Stimulated activated CD4-positive, alpha-beta T cell treated with anti-CD3 and anti-CD28 coated beads, Interleukin-2, amount 100 ng/mL, for 24 hours (primary cell): Measurements from ENCODE around the gene PTPN4.
"Not testable (repeated sequence)": the region's sequence is repeated elsewhere in the genome, so short reads cannot be mapped to it uniquely, and the experiment has no call there.

Source experiments
- DNase-seq, 2 donors: peaks; one replicate each; pipeline ENCODE4 v3.0.0-alpha.2; 2020

PTPN4 gene

DNA sequence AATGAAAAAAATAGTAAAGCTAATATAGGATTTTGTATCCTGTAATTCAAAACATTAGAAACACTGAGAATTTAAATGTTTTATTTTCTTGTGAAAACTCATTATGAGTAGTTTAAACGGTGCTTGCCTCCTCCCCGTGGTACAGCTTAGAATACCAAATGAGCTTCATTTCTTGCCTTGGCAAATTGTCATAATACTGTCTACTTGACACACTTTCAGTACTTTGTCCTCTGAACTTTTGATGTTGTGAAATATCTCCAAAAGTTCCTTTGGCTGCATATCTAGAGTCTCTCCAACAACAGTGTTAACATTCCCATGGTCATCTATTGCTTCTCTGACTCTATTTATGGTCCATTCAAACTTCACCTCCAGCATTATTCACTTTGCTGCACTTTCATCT, 191.2 kb downstream of the PTPN4 start:
- DNase-seq = no peak

DNA sequence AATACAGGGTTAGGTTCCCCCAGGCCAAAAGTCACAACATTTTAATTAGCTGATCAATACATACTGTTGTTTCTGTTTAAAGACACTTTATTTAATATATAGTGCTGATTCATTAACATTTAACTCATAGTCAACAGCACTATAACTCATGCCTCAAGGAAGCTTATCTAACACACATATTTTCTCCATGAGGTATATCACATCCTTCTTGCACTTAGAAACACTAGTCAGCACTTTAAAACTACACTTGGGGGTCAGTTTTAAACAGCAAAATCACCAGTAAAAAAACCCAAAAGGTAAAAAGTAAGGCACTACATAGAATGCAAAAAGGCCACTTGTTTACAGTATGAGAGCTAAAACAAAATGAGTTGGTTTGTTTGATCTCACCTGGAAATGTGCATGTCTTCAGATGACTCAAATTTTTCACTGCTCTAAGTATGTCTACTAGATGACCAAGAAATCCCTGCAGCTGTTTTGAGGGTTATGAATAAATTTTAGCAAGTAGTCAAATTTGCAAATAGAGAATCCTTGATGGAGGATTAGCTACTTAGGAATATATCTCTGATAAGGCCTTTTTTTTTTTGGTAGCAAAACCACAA, 199.0 kb downstream of the PTPN4 start:
- DNase-seq = no peak

DNA sequence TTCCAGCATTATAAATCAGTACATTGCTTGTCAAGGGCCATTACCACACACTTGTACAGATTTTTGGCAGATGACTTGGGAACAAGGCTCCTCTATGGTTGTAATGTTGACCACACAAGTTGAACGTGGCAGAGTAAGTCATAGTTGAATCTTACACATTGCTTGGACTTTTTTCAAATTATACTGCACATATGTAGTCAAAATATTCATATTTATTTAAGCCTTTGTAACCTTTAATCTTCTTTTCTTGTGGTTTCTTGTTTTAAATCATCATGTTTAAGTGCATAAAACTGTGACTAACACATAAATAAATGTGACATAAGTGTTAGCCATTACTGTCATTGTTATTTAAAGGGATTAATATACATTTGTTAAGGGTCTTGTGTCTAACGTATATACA, 201.1 kb downstream of the PTPN4 start:
- DNase-seq = no peak

DNA sequence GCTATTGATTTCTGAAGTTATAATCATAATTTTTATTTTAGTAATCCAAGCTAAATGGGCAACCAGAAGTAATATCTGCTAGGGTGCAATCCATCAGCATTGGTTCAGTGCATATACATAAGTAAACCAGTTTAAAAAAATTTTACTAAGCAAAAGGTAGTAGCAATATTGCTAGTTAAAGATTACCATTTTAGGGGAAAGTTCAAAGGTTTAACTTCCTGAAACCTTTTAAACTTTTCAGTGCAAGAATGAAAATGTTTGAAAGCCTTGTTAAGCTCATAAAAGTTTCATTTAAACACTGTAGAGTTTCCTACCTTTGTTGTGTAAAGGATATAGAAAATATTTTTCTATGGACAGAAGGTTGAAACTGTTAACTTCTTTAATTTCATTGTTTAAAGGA, 222.2 kb downstream of the PTPN4 start:
- no peak for DNase-seq

DNA sequence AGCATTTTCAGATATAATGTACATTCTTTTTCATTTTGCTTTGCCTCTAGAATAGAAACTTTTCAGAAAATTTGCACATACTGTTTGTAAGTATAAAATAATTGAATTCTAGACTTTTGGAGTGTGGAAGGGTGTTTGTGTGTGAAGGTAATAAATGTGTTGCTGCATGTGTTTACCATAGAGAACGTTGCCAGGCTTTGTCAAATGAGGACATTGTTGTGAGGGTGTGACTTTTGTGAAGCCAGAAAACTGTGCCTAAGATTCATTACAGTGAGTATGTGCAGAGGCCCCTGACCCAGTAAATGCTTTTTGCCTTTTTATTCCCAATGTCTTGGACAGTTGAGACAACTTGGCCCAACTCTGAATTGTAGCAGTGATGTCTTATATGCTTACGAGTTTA, 222.8 kb downstream of the PTPN4 start:
- no peak for DNase-seq

DNA sequence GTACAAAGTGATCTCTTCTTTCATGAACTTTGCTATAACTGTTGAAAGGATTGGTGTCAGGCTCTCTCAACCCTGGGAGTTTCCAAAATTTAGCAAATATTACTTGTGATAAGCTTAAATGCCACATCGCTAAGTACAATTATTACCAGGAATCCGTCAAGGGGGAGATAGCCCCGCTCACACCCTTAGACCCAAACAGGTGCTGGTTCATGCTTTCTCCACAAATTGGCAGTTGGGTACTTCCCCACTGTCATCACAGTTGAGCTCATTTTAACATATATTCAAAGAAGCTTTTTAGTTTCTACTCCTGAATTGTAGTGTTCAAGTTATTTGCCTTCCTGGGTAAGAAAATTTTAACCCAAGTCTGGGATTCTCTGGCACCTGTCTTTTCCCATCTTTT, 223.4 kb downstream of the PTPN4 start:
- DNase-seq = no peak

DNA sequence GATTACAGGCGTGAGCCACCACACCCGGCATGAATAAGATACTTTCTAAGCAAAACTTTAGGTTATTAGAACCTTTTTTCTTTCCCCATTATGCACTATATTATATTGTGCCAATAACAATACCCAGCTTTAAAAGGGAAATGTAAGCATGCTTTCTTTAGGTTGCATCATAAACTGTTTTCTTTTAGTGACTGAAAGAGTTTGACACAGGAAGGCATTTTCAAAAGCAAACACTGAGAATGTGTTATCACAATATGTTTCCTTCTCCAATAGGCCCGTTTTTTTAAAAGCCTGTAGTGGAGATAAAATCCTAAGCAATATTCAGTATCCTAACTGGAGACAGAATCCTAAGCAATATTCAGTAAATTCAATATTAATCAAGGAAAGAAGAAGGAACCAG, 236.4 kb downstream of the PTPN4 start:
- DNase-seq = no peak

DNA sequence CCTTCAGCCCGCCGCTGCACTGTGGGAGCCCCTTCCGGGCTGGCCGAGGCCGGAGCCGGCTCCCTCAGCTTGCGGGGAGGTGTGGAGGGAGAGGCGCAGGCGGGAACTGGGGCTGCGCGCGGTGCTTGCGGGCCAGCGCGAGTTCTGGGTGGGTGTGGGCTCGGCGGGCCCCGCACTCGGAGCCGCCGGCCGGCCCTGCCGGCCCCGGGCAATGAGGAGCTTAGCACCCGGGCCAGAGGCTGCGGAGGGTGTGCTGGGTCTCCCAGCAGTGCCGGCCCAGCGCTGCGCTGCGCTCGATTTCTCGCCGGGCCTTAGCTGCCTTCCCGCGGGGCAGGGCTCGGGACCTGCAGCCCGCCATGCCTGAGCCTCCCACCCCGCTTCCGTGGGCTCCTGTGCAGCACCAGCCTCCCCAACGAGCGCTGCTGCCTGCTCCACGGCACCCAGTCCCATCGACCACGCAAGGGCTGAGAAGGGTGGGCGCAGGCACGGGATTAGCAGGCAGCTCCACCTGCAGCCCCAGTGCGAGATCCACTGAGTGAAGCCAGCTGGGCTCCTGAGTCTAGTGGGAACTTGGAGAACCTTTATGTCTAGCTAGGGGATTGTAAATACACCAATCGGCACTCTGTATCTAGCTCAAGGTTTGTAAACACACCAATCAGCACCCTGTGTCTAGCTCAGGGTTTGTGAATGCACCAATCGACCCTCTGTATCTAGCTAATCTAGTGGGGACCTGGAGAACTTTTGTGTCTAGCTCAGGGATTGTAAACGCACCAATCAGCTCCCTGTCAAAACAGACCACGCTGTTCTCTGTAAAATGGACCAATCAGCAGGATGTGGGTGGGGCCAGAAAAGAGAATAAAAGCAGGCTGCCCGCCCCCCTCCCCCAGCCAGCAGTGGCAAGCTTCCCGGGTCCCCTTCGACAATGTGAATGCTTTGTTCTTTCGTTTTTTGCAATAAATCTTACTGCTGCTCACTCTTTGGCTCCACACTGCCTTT, 237.5 kb downstream of the PTPN4 start:
- DNase-seq = not testable (repeated sequence)

DNA sequence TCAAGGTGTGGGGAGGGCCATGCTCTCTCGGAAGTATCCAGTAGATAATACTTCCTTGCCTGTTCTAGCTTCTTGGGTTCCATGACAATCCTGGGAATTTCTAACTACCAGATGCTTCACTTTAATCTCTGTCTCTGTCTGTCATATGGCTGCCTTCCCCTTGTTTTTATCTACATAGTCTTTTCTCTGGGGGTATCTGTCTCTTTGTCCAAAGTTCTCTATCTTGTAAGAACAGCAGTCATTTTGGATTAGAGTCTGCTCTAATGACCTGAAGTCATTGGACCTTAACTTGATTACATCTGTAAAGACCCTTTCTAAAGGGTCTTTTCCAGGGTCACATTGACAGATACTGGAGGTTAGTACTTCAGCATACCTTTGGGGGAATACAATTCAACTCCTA, 241.7 kb downstream of the PTPN4 start:
- no peak for DNase-seq

DNA sequence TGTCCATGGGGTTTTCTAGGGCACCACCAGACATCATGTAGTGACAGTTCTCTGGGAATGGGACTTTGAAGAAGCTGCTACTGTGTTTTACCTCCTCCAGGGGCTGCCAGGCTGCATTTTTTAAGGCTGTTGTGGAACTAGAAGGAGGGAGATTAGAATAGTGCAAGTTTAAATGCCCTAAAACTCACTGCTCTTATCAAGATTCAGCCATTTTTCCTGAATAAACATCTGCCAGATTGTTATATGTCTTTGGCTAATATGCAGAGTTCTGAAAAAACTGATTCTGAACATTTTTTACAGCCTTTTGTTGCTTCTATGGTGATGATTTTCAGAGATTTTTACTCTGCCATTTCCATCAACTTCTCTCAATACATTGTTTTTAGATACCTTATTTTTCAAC, 244.5 kb downstream of the PTPN4 start:
- DNase-seq = no peak

DNA sequence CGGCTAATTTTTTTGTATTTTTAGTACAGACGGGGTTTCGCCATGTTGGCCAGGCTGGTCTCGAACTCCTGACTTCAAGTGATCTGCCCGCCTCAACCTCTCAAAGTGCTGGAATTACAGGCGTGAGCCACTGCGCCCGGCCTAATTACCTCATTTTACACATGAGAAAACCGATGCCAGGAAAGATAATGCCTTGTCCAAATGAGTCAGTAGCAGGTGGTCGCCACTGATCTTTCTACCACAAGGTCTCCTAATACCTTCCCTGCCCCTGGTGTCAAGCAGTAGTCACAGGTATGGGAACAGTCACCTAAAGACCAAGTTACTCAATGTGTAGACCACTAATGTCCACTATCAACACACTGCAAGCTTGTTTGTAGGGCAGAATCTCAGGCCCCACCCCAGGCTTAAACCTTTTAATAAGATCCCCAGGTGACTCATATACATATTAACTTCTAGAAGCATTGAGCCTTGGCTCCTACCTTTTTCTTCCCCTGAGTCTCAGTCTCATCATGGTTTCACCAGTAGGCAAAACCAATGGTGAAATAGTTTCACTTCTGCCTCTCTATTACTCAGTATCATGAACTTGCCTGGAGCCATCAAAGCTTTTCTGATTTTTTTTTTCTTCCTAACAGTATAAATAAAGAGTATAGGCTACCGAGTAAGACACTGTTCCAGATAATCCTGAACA, 246.3 kb downstream of the PTPN4 start:
- DNase-seq = no peak

DNA sequence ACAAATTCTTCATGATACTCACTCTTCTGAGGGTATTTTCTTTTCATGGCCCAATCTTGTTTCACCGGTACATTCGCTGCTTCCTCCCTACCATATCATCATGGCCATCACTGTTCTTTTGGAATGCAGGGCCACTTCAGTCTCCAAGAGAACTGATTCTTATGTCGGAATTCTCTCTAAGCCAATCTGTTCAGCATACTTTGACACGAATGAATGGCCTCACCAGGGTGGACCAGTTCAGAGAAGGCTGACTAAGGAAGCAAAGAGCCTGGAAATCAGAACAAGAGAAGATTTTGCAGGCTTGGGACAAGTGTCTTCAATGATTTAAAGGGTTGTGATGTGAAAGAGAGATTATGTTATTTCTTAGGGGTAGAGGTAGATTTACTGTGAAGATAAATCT, 248.1 kb downstream of the PTPN4 start:
- no peak for DNase-seq

DNA sequence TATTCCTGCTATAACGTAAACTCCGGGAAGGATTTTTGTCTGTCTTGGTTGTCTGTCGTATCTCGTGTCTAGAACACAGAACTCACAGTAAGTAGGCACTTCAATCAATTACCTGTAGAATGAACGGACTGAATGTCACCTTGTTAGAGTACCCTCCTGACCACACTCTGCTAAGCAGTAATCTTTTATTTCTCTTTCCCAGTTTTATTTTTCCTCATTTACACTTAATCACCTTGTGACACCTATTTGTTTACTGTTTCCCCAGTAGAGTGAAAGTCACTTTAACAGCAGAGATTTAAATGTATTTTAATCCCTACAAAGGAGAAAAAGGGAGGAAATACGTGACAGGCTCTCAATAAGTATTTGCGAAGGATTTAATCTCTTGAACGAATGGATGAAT, 252.6 kb downstream of the PTPN4 start:
- no peak for DNase-seq

DNA sequence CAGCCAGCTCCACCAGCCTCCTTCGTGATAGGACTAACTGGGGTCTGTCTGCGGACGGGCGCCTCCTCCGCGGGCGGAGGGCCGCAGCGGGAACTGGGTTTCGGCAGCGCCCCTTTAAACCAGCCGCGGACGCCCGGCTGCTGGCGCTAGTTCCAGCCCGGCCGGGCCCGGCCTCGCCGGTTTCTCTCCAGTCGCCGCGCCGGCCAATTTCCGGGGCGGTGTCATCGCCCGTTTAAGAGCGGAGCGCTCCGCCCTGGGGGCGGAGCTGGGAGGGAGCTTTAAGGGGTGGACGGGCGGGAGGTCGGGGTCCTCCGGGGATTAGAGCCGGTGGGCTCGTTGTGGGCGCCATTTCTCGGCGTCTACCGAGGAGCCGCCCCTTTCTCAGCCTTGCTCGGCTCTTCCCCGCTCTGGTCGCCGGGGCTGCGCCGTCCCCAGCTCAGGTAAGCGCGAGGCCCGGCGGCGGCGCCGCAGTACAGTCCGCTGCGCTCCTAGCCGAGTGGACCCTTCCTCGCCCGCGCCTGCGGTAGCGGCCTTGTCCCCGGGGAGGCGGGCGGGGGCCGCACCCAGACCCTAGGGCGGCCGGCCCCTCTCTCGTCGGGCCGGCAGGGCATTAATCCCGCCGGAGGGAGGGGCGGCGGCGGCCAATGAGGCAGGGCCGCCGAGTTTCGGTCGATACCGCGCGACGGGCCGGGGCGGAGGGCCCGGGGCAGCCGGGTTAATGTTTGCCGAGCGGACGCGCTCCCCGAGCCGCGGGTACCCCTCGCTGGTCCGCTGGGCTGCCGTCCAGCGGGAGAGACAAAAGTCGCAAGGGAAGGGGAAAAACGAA, 253.3 kb downstream of the PTPN4 start, which contains the start of gene EPB41L5:
EPB41L5 (plus strand) TSS at position 307 of the 826 bp plus-strand sequence. CDS start 6,008 bp downstream, outside the sequence.
- DNase-seq = peak; percentile 82 to 88

DNA sequence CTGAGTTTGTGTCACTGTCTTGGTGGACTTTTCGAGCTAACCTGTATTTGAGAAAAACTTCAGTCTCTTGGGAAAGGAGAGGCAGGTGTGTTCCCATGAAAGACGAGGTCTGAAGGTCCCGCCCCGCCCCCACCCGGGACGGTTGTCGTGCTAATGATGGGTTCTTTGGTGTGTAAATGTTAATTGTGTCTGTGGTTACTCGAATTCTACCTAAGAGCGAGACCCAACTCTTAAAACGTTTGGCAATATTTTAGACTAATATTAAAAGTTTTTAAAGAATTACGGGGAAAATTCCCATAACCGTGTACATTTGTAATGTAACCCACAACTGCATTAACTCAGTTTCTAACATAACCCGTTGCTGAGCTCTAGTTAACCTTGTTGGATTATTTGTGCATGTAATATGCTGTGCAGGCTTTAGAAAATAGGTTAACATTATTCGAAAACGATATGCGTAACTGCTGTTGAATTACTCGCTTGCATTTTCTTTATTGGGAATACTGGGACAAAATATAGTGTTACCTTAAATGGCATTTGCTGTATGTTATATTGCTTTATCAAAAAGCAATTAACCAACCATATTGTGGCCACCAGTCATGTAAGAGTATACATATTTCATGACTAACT, 254.0 kb downstream of the PTPN4 start:
- peak; percentile 21 to 24 for DNase-seq

DNA sequence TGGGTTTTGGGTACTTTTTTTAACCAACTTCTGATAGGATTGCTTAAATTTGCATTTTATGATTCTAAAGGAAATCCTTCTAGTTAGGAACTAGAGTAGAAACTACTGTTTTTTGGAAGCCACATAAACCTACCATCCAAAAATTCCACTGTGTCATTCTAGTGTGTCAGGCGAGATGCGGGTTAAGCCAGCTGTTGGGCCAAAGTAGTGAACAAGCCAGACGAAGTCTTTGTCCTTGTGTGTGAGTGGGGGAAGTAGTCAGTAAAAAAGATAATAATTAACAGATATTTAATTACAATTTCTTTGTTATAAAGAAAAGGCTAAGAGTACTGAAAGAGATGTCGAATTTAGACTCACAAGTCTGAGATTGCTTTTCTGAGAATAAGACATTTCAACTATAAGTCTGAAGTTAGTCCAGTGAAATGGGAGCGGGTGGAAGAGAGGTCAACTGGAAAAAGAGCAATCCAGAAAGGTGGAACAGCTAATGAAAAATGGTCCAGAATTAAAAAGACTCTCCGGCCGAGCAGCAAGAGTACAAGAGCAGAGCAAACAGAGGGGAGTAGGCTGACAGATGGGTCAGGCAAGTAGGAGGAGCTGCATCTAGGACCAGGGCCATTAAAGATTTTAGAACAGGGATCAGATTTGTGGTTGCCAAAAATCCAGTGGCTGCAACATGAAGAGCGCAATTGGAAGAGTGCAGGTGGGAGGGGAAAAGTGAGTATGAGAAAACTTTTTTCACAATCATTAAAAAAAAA, 254.7 kb downstream of the PTPN4 start:
- DNase-seq = no peak

DNA sequence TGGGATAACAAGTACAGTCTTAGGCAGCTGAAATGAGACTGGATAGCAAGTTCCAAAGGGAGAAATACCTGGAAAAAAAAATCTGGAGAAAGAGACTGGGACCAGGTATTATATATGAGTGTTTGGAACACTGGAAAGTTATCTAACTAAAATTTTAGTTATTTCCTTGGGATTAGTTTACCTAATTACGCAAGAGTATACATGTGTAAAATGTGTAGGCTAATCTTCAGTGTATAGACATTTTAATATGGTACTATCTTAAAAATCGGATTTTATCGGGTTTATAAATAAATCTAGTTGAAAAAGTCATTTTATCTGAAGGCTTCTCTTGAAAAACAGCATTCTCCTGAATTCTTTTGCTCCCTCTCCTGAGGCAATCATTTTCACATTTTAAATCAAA, 257.1 kb downstream of the PTPN4 start:
- DNase-seq = no peak

DNA sequence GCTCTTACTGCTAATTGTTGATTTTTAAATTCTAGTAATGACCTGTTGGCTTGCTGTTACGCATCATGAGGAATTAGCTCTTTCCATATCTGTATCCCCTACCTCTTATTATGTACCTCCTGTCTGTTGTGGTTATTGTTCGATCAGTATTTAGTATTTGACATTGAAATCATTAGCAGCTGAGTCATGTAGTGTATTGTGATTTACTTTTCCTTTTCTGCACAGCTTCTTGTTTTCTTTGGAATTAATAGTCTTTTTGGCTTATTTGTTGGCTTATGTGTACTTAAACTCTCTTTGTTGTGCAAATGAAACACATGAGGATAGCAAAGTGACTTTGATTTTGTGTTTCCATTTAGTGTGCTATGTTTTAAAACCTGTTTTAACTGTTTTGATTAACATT, 257.5 kb downstream of the PTPN4 start:
- DNase-seq = no peak

DNA sequence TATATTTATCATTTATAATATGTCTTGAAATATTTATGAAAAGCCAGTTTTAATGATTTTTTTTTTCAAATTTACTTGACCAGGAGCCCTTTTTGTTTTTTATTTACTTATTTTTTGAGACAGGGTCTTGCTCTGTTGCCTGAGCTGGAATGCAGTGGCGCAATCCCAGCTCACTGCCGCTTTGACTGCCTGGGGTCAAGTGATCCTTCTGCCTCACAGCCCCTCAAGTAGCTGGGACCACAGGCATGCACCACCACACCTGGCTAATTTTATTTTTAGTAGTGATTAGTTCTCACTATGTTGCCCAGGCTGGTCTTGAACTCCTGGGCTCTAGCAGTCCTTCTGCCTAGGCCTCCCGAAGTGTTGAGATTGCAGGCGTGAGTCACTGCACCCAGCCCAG, 258.8 kb downstream of the PTPN4 start:
- DNase-seq = no peak

DNA sequence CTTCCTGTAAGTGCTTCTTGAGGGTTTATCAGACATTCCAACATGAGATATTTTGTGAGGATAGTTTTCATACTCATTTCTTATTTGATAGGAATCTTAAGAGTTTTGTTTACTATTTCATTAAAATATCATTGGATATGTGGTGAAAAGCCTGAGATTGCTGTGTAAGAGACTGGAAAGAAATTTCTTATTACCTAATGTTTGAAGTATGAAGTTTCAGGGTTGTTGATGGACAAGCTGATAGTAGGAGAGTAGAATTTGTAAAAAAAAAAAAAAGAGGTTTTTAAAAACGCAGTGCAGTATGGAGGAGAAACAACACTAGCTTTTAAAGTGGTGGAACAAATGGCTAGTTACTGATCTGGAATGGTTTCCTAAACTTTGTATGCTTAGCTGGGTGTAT, 260.8 kb downstream of the PTPN4 start:
- no peak for DNase-seq

DNA sequence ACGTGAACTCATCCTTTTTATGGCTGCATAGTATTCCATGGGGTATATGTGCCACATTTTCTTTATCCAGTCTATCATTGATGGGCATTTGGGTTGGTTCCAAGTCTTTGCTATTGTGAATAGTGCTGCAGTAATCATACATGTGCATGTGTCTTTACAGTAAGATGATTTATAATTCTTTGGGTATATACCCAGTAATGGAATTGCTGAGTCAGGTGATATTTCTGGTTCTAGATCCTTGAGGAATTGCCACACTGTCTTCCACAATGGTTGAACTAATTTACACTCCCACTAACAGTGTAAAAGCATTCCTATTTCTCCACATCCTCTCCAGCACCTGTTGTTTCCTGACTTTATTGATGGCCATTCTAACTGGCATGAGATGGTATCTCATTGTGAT, 262.8 kb downstream of the PTPN4 start:
- DNase-seq = not testable (repeated sequence)

DNA sequence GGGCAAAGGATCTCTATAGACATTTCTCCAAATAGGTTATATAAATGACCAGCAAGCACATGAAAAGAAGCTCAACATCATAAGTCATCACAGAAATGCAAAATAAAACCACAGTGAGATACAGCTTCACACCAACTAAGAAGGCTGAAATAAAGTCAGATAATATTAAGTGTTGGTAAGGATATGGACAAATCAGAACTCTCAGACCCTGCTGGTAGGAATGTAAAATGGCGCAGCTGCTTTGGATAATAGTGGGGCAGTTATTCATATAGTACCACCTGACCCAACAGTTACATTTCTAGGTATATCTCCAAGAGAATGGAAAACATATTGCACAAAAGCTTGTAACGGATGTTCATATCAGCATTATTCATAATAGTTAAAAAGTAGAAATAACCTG, 267.2 kb downstream of the PTPN4 start:
- no peak for DNase-seq
